Activated CD8-positive, alpha-beta T cell treated with anti-CD3 and anti-CD28 coated beads for 36 hours (primary cell): ENCODE results near the gene KATNA1. TPM values are rescaled to one million over a fixed set of nuclear protein-coding genes. Genes with fewer than 3 reads are reported as not detected.

Experiments
- ATAC-seq: fragments of 200-7000 bp; cut with Tn5 transposase; one replicate; pipeline ENCODE4 v1.10.0; 2021; ENCODE audit warnings: mild to moderate bottlenecking, moderate library complexity
- CTCF ChIA-PET: fragments of 350-600 bp; sonication (Branson Sonifier 250); formaldehyde crosslinking; loops from one replicate; lab custom pipeline; 2021; ENCODE audit warnings: antibody characterized with exemption; lab: Charles Lee
- POLR2A ChIA-PET: fragments of 350-600 bp; sonication (Branson Sonifier 250); formaldehyde crosslinking; loops from one replicate; lab custom pipeline; 2021; ENCODE audit warnings: antibody characterized with exemption; lab: Charles Lee
- DNase-seq: peaks from one replicate; pipeline ENCODE4 v3.0.0-alpha.2; 2020
- H3K27ac Mint-ChIP-seq: one replicate; pipeline ENCODE4 v1.8.0; 2021; ENCODE audit warnings: mild to moderate bottlenecking, mixed read lengths
- H3K27me3 Mint-ChIP-seq: one replicate; pipeline ENCODE4 v1.8.0; 2021; ENCODE audit warnings: mixed read lengths
- H3K36me3 Mint-ChIP-seq: one replicate; pipeline ENCODE4 v1.8.0; 2021; ENCODE audit warnings: low read depth, mixed read lengths
- H3K4me1 Mint-ChIP-seq: one replicate; pipeline ENCODE4 v1.8.0; 2021; ENCODE audit warnings: low read depth, mixed read lengths
- H3K4me3 Mint-ChIP-seq: one replicate; pipeline ENCODE4 v1.8.0; 2021; ENCODE audit warnings: mild to moderate bottlenecking, moderate library complexity, mixed read lengths
- H3K9me3 Mint-ChIP-seq: one replicate; pipeline ENCODE4 v1.8.0; 2021; ENCODE audit warnings: mixed read lengths
- intact Hi-C: fragments of 100-400 bp; cut with micrococcal nuclease; formaldehyde crosslinking; loops from one replicate; pipeline ENCODE4 v1.10.0; 2022
- total RNA-seq, 2 experiments: library from RNA; stranded (reverse); gene quantifications; one replicate each; pipeline ENCODE4 v1.2.3, GENCODE V29; 2021
- TF ChIP-seq, protein P1 (sequence below): fragments of 200-600 bp; IDR thresholded peaks from one replicate; pipeline ENCODE4 v1.8.0; 2022; ENCODE audit warnings: antibody characterized with exemption, mild to moderate bottlenecking

Gene KATNA1
- total RNA-seq, 2 experiments from 2014 or later = 18.8 to 19.7 TPM

DNA sequence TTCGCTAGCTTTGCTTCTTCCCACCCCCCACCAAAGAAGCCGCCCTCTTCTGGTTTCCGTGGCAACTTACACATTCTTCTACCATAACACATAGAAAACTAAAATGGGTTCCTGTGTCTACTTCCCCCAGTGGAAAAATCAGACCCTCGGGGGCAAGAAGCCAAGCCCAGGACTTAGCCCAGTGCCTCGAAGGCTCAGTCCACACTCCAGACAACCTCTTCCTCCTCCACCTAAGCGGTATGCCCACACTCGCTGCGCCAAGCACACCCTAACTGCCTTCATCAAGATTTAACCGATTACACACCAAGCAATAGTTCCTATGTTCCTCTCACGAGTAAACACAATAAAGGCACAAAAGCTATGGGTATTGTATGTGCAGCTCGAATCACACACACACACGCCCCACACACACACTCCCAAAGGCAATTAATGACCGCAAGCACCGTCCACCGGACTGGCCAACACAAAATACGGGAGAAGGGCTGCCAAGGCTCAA lies 103.2 kb downstream of the KATNA1 start:
- DNase-seq = peak; percentile 78
- H3K4me3 Mint-ChIP-seq = peak overlapping the region; percentile 92
- TF ChIP-seq, protein P1, sequence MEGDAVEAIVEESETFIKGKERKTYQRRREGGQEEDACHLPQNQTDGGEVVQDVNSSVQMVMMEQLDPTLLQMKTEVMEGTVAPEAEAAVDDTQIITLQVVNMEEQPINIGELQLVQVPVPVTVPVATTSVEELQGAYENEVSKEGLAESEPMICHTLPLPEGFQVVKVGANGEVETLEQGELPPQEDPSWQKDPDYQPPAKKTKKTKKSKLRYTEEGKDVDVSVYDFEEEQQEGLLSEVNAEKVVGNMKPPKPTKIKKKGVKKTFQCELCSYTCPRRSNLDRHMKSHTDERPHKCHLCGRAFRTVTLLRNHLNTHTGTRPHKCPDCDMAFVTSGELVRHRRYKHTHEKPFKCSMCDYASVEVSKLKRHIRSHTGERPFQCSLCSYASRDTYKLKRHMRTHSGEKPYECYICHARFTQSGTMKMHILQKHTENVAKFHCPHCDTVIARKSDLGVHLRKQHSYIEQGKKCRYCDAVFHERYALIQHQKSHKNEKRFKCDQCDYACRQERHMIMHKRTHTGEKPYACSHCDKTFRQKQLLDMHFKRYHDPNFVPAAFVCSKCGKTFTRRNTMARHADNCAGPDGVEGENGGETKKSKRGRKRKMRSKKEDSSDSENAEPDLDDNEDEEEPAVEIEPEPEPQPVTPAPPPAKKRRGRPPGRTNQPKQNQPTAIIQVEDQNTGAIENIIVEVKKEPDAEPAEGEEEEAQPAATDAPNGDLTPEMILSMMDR = no peak
- H3K9me3 Mint-ChIP-seq = no peaks in the 10 kb centered on the region
- ATAC-seq = peak; percentile 60
- H3K4me1 Mint-ChIP-seq = peaks cover 40% of the 10 kb centered on the region
- ChIA-PET CTCF (interaction anchor here (0.6 to 3.3 kb wide), 16 partner anchors 9 to 481 kb away, joined by 3 to 21 read pairs (median 4); partner anchors contain the start of gene LATS1), POLR2A (interaction anchor here (0.9 to 3.3 kb wide), 9 partner anchors 20 to 416 kb away, joined by 3 to 12 read pairs (median 4); partner anchors contain the start of gene GINM1)
- peak overlapping the region; percentile 96 for H3K27ac Mint-ChIP-seq
- intact Hi-C loops = no loop called here
- H3K27me3 Mint-ChIP-seq = no peaks in the 10 kb centered on the region
- H3K36me3 Mint-ChIP-seq = peaks cover 9% of the 10 kb centered on the region

Other genes with a start within 250 kb of the KATNA1 start
- gene SUMO4, start 248.5 kb downstream of the KATNA1 start, total RNA-seq = 1 to 10 TPM; 3.7 to 4.7 TPM
- 10 to 100 TPM; 37.7 to 39.0 TPM for gene ZC3H12D, start 163.7 kb downstream of the KATNA1 start, total RNA-seq
- 10 to 100 TPM; 20.8 to 21.9 TPM for gene PPIL4, start 102.7 kb downstream of the KATNA1 start, total RNA-seq
- 10 to 100 TPM; 15.4 to 16.3 TPM for gene GINM1, start 82.3 kb downstream of the KATNA1 start, total RNA-seq
- 10 to 100 TPM; 21.1 to 21.2 TPM for gene LATS1, start 69.4 kb upstream of the KATNA1 start, total RNA-seq
- 10 to 100 TPM; 75.7 to 75.8 TPM for gene NUP43, start 97.8 kb upstream of the KATNA1 start, total RNA-seq
- 100 to 1,000 TPM in 1 of 2 experiments, 10 to 100 TPM in 1; 97.3 to 102 TPM for gene PCMT1, start 101.0 kb upstream of the KATNA1 start, total RNA-seq
- gene LRP11, start 215.6 kb upstream of the KATNA1 start, total RNA-seq = 1 to 10 TPM; 1.9 TPM
- not detected for gene RAET1E, start 249.4 kb upstream of the KATNA1 start, total RNA-seq